ENCODE results near the gene C14orf119.

C14orf119 gene

GRCh38 chr14:23095196-23096108 lies at the start of gene C14orf119:
Gene C14orf119, plus strand, starts transcription at chr14:23095505. Its CDS starts 2,154 bp downstream, at chr14:23097659.
- FAIRE-seq = peak; percentile 100

GRCh38 chr14:23047034-23047634 lies 48.2 kb upstream of the C14orf119 start:
- no peak for FAIRE-seq

- FAIRE-seq = no peak
Measured at GRCh38 chr14:23047751-23048693, 47.3 kb upstream of the C14orf119 start.

GRCh38 chr14:23049011-23049410 lies 46.3 kb upstream of the C14orf119 start:
- no peak for FAIRE-seq

- FAIRE-seq = no peak
Measured at GRCh38 chr14:23051141-23052057, 43.9 kb upstream of the C14orf119 start.

GRCh38 chr14:23052182-23052623 lies 43.1 kb upstream of the C14orf119 start:
- FAIRE-seq = no peak

- no peak for FAIRE-seq
Measured at GRCh38 chr14:23052671-23053070, 42.6 kb upstream of the C14orf119 start.

GRCh38 chr14:23053426-23053825 lies 41.9 kb upstream of the C14orf119 start:
- no peak for FAIRE-seq

- no peak for FAIRE-seq
Measured at GRCh38 chr14:23054000-23054811, 41.1 kb upstream of the C14orf119 start.

GRCh38 chr14:23055147-23055550 lies 40.2 kb upstream of the C14orf119 start:
- no peak for FAIRE-seq

- FAIRE-seq = no peak
Measured at GRCh38 chr14:23055621-23056144, 39.6 kb upstream of the C14orf119 start.

GRCh38 chr14:23056145-23056955 lies 39.0 kb upstream of the C14orf119 start:
- FAIRE-seq = no peak

GRCh38 chr14:23056956-23057756 lies 38.1 kb upstream of the C14orf119 start, which contains the start of gene CDH24:
Gene CDH24, minus strand, starts transcription at chr14:23057520. Its CDS starts 1,787 bp downstream, at chr14:23055733.
- no peak for FAIRE-seq

- no peak for FAIRE-seq
Measured at GRCh38 chr14:23057757-23058653, 37.3 kb upstream of the C14orf119 start.

- FAIRE-seq = no peak
Measured at GRCh38 chr14:23058654-23059504, 36.4 kb upstream of the C14orf119 start.

GRCh38 chr14:23060536-23061260 lies 34.6 kb upstream of the C14orf119 start:
- no peak for FAIRE-seq
